Fibroblast of villous mesenchyme (primary cell): ENCODE results near the gene TTC3. TPM values are rescaled to one million over a fixed set of nuclear protein-coding genes. Genes with fewer than 3 reads are reported as not detected.

ENCODE experiments used
- DNase-seq: peaks from one replicate; pipeline ENCODE4 v3.0.0-alpha.2; 2010; ENCODE audit warnings: low read depth
- H3K4me3 ChIP-seq: 2 replicates; pipeline ENCODE4 v1.5.1; 2011; ENCODE audit warnings: low read depth, mild to moderate bottlenecking, low read length
- CTCF ChIP-seq: IDR thresholded peaks from 2 replicates; pipeline ENCODE4 v1.5.1; 2012; ENCODE audit warnings: low read depth, mild to moderate bottlenecking, low read length; ENCODE audit not compliant: insufficient read depth
- small RNA-seq: library from RNA; depleted of rRNA; stranded (forward); fragments of <200 nt; gene quantifications from one replicate; pipeline ENCODE3, GENCODE V24; 2012
- total RNA-seq: library from RNA; depleted of rRNA; stranded (reverse); fragments of >200 nt; gene quantifications from 2 replicates; pipeline ENCODE4 v1.2.3, GENCODE V29; 2012

Gene TTC3
- total RNA-seq, 1 donor, result 339 TPM

DNA sequence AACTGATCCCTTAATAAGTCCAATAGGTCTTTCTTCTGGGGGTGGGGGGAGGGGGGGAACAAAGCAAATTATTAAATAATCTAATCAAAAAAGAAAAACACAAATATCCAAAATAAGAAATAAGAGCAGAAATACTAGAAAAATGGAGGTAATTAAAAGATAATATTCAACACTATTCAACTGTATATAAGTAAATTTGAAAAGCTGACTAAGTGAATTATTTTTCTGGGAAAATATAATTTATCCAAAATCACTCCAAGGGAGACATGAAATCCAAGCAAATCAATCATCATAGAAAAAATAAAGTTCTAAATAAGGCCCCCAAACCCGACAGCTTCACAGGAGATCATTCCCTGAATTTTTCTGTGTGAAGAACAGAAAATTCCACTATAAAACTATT is 175.2 kb downstream of the TTC3 start:
- no peak for TF ChIP-seq CTCF
- no peak for DNase-seq
- H3K4me3 ChIP-seq, result no peak overlapping the region

- no peak for TF ChIP-seq CTCF
- H3K4me3 ChIP-seq, result no peak overlapping the region
- peak; percentile 12 for DNase-seq
Observed at GRCh38 chr21:37249112-37249904, 176.3 kb downstream of the TTC3 start.

DNA sequence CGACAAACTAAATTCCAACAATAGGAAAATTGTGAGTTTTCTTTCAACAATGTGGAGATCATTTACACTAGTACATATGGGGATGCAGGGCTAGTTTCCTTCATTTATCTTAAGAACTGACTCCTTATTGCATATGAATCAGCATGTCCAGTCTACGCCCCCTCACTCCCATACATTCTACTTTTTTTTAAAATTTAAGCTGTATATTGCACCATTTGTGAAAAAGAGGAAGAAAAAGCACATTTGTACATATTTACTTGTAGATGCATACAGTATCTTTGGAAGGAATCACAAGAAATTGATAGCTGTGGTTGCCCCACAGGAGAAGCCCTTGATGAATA is 178.2 kb downstream of the TTC3 start:
- no peak overlapping the region for H3K4me3 ChIP-seq
- TF ChIP-seq CTCF, result no peak
- DNase-seq, result no peak

Small RNA genes lying within 50 kb of the gene (small RNA-seq; reads per million reads assigned to genes)
- not detected for gene RN7SL678P
- gene RNU6-696P, result not detected

Other genes with a start within 250 kb of the TTC3 start
- gene HLCS, start 106.6 kb upstream of the TTC3 start, total RNA-seq, result 38.0 and 44.0 TPM in 2 replicates
- gene RIPPLY3, start 66.6 kb upstream of the TTC3 start, total RNA-seq, result under 0.01 TPM in 1 of 2 replicates, not detected in the other
- 4.5 and 11.2 TPM in 2 replicates for gene PIGP, start 183 bp upstream of the TTC3 start, total RNA-seq
- 61.2 and 63.0 TPM in 2 replicates for gene VPS26C, start 194.1 kb downstream of the TTC3 start, total RNA-seq